NCI-H2196 (cell line): Measurements from ENCODE around the gene SHLD2.
A peak's percentile ranks its signal among the peaks of the same experiment; 100 is the strongest.
"Not testable (repeated sequence)": the region's sequence is repeated elsewhere in the genome, so short reads cannot be mapped to it uniquely, and the experiment has no call there.

Source experiments
- DNase-seq: peaks from one replicate; lab custom pipeline; 2025; ENCODE audit not compliant: unreplicated experiment; lab: John Stamatoyannopoulos, UW

Gene SHLD2

GRCh38 chr10:87094373-87095235, at the start of gene SHLD2, which contains the start of gene GLUD1:
Gene SHLD2 (plus strand): TSS chr10:87095206. CDS start chr10:87151355, 56,149 bp downstream.
Gene GLUD1 (minus strand): TSS chr10:87094843. CDS start chr10:87094769, 74 bp downstream.
- DNase-seq = peak; percentile 73

- no peak for DNase-seq
These were observed 49.5 kb upstream of the SHLD2 start for GRCh38 chr10:87045434-87045938.

- DNase-seq = no peak
These were observed 41.9 kb upstream of the SHLD2 start for GRCh38 chr10:87053111-87053510.

- DNase-seq = no peak
These were observed 41.3 kb upstream of the SHLD2 start for GRCh38 chr10:87053577-87054181.

GRCh38 chr10:87054373-87055295, 40.4 kb upstream of the SHLD2 start:
- no peak for DNase-seq

- DNase-seq = no peak
These were observed 36.8 kb upstream of the SHLD2 start for GRCh38 chr10:87058171-87058570.

GRCh38 chr10:87059401-87059800, 35.6 kb upstream of the SHLD2 start:
- no peak for DNase-seq

- DNase-seq = no peak
These were observed 34.6 kb upstream of the SHLD2 start for GRCh38 chr10:87060280-87060928.

GRCh38 chr10:87064651-87065050, 30.4 kb upstream of the SHLD2 start:
- DNase-seq = no peak

- DNase-seq = no peak
These were observed 28.8 kb upstream of the SHLD2 start for GRCh38 chr10:87066178-87066577.

- DNase-seq = no peak
These were observed 28.1 kb upstream of the SHLD2 start for GRCh38 chr10:87066865-87067264.

GRCh38 chr10:87068281-87068680, 26.7 kb upstream of the SHLD2 start:
- DNase-seq = no peak

GRCh38 chr10:87072449-87072848, 22.6 kb upstream of the SHLD2 start:
- no peak for DNase-seq

GRCh38 chr10:87076421-87076820, 18.6 kb upstream of the SHLD2 start:
- not testable (repeated sequence) for DNase-seq

- DNase-seq = no peak
These were observed 15.7 kb upstream of the SHLD2 start for GRCh38 chr10:87079106-87079836.

GRCh38 chr10:87080621-87081020, 14.4 kb upstream of the SHLD2 start:
- DNase-seq = not testable (repeated sequence)

- not testable (repeated sequence) for DNase-seq
These were observed 13.4 kb upstream of the SHLD2 start for GRCh38 chr10:87081574-87081973.

GRCh38 chr10:87082219-87082618, 12.8 kb upstream of the SHLD2 start:
- DNase-seq = not testable (repeated sequence)

GRCh38 chr10:87083576-87084290, 11.3 kb upstream of the SHLD2 start:
- not testable (repeated sequence) for DNase-seq
